ENCODE results near the gene TVP23B.
"Not testable (repeated sequence)": the region's sequence is repeated elsewhere in the genome, so short reads cannot be mapped to it uniquely, and the experiment has no call there.

Gene TVP23B

DNA sequence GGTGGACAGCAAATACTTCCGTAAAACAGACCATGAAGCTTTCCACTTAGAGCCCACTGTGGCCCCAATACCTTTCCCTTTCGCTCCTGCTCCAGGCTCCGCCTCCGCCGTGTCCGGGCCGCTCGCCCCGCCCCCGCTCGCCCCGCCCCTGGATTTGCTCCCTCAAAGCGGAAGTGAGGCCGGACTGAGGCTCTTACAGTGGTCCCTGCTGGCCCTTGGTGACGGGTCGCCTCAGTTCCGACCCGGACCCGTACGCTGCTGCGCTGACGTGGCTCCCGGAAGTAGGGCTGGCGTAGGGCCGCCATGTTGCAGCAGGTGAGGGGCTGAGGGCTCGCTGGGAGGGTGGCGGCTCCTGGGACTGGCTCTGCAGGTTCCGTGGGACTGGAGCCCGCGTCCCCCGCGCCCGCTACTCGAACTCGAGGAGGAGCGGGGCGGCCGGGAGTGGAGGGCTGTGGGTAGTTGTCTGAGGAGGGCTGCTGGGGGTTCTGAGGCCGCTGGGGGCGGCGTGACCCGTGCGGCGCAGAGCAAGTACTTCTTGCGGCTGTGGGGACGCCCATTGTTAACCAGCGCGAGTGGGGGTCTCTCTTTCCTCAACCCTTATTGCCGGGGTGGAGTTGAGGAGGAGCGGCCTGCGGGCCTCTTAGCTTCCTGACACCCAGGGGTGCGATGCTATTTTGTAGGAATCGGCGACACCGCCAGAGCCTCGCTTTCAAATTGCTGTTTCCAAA, at the start of gene TVP23B:
Gene TVP23B (plus strand): TSS at position 193 of the 728 bp plus-strand sequence. CDS start 111 bp downstream, at position 304.
- peak; percentile 80 for DNase-seq

DNA sequence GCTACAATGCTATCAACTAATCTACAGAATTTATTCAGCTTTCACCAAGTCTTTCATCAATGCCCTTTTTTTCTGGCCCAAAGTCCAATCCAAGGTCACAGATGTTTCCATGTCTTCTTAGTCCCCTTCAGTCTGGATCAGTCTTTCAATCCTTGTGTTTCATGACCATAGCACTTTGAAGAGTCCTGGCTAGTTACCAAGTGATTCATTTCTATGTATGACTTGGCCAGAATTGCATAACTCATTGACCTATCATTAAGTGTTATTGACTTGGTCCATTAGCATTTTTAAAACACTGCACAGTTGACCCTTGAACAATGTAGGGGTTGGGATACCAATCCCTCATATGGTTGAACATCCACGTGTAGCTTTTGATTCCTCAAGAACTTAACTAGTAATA, 48.5 kb upstream of the TVP23B start:
- DNase-seq, result not testable (repeated sequence)

DNA sequence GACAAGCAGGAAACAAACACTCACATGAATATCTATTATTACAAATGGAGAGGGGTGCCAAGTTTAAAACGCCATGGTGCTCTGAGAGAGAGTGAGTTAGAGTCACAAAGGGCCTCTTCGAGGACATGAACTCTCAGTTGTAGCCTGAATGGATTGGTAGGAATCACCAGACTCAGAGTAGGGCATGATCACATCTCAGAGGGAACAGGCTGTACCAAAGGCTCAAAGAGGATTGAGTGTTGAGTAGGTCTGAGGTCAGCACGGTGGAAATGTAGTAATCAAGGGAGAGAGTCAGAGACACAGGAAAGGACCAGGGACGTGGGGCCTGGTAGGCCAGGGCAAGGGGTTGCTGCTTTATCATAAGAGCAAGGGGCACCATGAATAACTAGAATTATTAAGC, 47.6 kb upstream of the TVP23B start:
- not testable (repeated sequence) for DNase-seq

DNA sequence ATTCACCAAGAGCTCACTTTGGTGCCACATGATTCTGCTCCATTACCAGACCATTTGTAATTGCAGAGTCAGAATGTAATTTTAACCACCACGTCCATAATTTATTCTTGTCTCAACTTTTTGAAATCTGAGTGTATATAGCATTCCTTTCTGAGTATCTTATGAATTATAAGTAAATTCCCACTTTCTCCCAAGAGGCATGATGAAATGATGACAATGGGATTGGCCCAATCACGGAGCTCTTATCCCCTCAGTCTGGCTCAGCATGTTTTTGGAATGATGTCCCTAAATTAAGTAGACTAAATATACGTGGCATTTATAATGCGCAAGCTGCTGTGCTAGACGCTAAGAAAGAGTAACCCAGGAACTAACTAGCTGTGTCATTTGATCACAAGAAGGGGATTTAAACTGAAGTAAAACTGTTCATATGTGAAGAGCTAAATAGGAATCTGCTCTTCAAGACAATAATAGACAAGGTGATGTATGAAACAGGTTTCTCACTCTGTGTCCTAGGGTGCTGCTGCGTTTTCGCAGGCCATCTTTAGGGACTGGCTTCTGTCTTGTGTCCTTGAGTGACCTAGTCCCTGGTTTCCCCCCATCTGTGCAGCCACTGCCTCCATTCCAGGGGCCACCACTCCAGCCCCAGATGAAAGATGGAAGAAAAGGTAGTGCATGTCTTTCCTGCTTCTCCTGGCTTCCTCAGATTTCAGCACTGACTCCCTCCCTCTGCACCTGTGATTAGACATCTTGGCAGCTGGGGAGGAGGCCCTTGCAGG, 41.2 kb upstream of the TVP23B start:
- DNase-seq, result not testable (repeated sequence)

DNA sequence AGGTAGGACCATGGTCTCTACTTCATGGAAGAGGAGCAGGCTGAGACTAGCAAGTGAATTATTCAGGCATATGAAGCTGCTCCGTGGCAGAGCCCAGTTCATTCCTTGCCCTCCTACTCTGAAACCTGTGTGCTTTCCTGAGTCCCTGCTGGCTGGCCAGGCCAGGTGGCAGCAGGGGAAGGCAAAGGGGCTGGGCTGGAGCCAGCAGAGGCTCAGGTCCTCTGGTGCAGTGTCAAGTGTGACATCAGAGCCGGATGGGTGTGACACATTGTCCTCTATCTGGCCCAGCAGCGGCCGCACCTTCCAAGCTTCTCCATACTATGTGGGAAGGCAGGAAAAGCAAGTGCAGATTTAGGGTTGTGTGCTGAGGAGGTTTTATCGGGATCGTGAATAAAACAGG, 39.8 kb upstream of the TVP23B start:
- not testable (repeated sequence) for DNase-seq

DNA sequence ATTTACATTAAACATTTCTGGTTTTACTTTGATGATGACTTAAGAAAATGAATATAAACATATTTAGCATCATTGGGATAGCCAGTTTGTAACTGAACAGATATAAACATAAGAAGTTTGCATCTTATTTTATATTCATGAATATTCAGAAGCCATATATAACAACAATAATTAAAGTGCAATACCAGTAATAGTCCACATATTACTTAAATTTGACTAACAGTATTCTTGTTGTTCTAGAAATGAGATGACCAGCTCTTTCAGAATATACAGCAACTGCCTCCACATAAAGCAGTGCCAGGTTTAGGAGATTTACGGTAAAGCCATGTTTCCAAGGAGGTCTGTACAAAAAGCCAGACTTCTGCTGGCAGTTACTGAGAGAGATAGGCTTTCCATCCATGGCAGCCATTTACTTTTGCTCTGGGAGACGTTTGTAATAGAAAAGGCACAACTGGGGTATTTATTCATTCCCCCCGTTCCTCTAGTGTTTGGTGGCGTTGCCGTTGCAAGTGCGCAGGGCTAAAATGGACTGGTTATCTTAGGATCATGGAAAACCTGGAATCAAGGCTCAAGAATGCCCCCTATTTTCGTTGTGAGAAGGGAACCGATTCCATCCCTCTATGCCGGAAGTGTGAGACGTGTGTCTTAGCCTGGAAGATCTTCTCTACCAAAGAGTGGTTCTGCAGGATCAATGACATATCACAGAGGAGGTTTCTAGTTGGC, 37.1 kb upstream of the TVP23B start, which contains the start of gene FBXW10:
Gene FBXW10 (plus strand): TSS at position 356 of the 723 bp plus-strand sequence. CDS start 191 bp downstream, at position 547.
- DNase-seq, result not testable (repeated sequence)

DNA sequence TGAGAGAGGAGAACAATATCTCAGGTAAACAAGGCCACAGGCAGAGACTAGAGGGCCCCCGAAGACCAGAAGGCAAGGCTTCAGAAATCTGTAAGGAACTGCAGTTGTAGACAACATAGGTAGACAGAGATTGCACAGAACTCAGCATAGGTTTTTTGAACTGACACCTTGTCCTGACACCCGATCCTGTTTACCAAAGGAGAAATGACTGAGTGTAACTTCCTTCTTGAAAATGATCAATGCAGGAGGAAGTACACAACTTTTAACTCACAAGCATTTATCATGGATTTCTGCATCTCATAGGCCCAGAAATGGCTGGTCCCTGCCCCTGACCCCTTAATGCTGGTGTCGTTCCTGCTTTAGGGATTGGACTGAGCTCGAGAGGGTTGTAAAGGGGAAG, 36.3 kb upstream of the TVP23B start:
- not testable (repeated sequence) for DNase-seq

DNA sequence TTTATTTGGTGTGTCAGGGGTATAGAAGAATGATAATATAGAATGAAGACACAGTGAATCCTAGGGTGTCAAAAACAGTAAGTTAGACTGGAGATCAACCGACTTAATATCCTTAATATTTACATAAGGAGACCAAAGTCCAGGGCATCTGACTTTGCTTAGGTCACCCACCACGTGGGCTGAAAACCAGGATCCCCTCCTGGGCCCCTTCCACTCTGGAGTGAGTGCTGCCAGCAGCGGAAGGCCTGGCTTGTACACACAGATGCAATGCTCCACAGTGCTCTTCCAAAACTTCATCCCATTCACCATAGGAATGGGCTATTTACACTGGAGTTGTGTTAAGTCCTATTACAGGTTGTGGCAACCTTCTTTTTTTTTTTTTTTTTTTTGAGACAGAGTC, 34.4 kb upstream of the TVP23B start:
- DNase-seq, result not testable (repeated sequence)

DNA sequence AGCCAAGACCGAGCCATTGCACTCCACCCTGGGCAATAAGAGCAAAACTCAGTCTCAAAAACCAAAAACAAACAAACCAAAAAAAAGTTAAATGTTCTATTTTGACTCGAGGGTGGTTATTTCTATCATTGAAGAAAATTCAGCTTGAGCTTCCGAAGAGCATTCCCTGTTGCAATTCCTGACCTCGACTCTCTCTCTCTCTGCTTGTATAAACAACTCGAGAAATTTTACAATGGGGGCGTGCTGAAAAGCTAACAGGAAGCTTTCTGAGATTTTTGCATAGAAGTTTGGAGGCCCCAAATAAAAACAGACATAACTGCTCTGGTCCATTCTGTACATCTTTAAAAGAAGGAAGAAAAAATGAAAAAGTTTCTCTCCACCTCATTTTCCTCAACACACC, 33.5 kb upstream of the TVP23B start:
- not testable (repeated sequence) for DNase-seq

DNA sequence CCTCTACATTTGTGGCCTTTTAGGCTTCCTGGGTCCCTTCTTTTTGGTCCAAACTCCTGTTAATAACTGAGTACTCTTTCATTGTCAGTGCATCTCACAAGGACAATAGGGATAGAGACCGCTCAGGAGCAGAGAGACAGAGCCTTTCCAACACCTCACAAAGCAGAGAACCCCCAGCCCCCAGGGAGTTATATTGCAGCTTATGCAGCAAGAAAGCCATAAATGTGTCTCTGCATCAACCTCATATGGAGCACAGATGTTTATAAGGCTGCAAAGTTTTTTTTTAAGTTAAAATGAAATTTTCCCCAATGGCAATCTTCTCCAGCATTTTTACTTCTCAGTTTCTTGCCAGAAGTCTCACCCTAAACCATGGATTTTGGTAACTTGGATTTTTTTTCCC, 30.7 kb upstream of the TVP23B start:
- DNase-seq, result not testable (repeated sequence)

DNA sequence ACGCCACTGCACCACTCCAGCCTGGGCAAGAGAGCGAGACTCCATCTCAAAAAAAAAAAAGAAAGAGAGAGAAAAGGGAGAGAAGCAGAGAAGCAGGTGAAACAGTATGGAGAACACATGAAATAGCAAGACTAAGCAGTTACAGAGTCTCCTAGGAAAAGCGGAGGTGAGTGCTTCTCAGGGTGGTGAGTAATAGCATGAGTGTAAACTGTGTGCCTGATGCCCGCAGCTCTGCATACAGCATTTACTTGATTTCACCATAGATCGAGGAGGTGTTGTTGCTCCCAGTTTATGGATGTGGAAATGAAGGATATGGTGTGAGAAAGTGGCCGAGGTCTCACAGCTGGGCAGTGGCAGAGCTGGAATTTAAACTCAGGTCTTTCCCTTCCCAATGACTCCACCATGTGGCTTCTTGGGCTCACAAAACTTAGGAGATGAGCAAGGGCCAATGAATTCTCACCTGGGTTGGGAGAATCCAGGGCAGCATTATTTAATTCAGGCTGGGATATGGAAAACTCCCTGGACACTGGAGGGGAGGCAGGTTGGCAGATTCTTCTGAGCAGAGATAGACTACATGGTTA, 27.1 kb upstream of the TVP23B start:
- not testable (repeated sequence) for DNase-seq

DNA sequence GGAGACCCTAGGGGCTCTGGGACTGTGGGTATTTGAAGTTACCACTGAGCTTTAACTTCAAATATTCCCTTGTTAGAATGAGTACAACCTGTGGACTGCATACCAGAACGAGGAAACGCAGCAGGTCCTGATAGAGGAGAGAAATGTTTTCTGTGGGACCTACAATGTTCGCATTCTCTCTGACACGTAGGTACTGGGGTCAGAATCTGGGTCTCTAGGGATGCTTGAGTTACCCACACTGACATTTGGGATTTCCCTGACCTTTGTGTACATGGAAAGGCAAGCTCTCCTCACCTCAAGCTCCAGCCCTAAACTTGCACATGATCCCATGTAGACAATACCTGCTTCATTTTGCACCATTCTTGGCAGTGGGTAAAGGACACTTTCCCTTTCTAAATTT, 25.0 kb upstream of the TVP23B start:
- not testable (repeated sequence) for DNase-seq

DNA sequence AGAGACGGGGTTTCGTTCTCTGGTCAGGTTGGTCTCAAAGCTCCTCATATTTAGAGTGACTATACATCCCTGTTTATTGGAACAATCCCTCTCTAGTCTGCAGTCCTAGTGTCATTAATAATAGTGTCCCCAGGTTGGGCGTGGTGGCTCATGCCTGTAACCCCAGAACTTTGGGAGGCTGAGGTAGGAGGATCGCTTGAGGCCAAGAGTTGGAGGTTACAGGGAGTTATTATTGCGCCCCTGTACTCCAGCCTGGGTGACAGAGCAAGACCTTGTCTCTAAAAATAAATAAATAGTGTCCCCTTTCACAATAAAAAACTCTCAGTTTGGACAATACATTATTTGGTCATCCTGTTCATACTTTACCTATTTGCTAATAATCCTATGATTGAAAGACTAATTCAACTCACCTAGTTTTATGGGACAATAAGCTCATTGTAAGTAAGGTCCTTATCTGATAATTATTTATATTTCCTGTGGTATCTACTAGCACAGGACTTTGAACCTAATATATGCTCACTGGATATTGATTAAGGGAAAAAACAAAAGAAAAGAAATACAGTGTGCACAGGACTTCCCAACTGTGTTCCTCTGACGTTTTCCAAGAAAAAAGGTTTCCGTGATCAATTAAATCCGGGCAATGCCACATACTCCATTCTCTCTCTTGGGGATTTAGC, 23.5 kb upstream of the TVP23B start:
- DNase-seq, result not testable (repeated sequence)

DNA sequence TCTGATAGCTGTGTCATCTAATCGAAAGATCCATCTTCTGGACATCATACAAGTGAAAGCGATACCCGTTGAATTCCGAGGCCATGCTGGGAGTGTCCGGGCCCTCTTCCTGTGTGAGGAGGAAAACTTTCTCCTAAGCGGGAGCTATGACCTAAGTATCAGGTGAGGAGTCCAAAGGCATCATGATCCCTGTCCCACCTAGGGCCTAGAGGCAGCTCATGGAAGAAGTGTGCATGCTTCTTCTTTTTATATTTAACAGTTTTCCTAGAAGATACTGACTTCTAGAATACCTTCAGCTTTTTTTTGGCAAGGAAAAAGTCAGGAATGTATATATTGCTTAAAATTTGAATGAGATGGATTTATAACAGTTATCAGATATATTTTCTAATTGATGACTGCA, 22.6 kb upstream of the TVP23B start:
- DNase-seq, result not testable (repeated sequence)

DNA sequence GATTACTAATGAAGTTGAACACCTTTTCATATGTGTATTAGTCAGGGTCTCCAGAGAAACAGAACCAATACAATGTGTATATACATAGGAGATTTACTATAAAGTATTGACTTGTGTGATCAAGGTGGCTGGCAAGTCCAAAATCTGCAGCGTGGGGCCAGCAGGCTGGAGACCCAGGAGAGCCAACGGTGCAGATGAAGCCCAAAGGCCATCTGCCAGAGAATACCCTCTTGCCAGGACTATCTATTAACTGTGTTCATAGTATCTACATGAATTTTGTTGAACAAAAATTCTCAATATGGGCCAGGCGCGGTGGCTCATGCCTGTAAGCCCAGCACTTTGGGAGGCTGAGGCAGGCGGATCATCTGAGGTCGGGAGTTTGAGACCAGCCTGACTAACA, 20.8 kb upstream of the TVP23B start:
- DNase-seq, result not testable (repeated sequence)

DNA sequence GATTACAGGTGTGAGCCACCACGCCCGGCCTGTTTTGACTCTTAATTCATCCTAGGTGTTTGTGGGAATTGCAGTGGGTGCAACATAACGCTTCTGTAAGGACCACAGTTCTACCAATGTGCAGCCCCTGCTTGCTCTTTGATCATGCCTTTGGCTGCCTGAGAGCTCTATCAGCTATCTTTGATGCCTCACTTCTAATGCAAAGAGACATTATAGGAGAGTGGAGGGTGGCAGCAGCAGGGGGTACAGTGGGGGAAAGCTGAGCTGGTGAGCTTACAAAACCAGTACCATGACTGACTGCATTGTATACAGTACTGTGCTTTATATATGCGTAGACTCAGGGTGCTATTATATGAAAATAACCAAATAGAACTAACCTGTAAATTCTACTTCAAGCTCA, 10.4 kb upstream of the TVP23B start:
- DNase-seq, result not testable (repeated sequence)

DNA sequence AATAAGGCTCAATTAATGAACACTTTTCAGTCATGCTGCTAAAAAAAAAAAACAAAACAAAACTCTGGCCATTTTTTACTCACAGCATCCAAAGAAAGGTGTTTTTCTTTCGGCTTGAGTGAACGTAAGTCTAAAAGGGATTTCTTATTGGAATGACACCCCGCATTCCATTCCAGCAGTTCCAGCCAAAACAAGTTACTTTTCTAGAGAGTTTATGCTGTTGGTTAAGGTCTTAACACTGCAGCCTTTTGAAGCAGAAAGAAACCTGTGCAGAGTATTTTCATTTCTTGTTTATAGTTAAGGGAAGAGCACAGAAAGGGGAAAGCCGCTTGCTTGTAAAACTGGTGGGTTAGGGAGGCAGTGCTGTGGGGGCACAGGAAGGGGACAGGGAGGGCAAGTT, 9.9 kb upstream of the TVP23B start:
- DNase-seq, result not testable (repeated sequence)

DNA sequence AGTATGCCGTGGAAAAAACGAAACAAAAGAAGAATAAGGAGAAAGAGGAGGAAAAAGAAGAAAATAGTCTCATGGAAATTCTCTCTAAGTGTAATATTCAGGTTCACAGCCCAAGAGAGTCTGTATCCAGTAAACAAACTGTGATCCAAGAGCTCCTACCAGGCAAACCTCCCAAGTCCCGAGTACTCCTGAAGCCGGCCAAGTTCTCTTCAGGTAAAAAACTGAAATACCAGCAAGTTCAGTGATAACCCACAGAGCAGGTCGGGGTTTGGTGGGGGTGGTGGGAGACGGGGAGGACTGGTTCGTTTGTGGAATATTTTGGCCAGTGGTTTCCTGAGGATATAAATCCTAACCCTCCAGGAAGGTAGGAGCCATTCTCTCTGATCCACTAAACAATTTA, 8.5 kb upstream of the TVP23B start:
- DNase-seq, result no peak

DNA sequence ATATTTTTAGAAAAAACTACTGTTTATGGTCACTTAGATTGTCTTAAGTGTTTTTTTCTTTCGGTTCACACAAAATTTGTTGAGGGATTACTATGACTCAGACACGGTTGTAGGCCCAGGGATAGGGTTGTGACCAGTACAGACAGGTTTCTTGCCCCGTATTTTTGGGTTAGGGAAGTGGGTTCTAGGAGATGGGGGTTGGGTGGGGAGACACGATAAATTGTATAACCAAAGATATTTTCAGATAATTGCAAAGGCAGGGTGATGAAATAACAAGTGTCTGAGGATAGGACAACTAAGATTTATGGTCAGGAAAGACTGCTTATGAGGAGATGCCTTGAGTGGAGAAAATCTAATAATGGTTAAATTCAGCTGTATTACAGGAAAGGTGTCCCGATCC, 822 bp downstream of the TVP23B start:
- DNase-seq, result not testable (repeated sequence)

DNA sequence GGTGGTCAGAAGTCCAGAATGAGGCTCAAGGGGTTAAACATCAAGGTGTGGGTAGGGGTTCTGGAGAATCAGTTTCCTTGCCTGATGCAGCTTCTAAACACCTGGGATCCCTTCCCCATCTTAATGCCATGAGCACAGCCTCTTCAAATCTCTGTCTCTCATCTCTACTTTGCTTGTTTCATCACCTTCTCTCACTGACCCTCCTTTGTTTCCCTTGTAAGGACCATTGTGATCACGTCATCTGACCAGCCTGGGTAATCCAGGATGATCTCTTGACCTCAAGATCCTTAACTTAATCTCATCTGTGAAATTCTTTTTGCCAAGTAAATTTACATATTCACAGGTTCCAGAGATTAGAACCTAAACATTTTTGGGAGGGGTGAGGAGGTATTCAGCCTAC, 5.0 kb downstream of the TVP23B start:
- DNase-seq, result not testable (repeated sequence)

DNA sequence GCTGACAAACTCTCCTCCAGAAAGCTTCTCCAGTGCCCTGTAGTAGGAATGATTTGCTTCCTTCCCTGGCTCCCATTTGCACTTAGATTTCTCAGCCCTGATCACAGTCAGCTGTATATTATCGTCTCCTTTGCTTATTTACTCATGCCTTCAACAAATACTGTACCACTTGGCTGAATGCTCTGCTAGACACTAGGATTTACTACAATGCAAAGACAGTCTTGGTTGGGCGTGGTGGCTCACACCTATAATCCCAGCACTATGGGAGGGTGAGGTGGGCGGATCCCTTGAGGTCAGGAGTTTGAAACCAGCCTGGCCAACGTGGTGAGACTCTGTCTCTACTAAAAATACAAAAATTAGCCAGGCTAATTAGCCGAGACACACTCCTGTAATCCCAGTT, 5.9 kb downstream of the TVP23B start:
- DNase-seq, result not testable (repeated sequence)

DNA sequence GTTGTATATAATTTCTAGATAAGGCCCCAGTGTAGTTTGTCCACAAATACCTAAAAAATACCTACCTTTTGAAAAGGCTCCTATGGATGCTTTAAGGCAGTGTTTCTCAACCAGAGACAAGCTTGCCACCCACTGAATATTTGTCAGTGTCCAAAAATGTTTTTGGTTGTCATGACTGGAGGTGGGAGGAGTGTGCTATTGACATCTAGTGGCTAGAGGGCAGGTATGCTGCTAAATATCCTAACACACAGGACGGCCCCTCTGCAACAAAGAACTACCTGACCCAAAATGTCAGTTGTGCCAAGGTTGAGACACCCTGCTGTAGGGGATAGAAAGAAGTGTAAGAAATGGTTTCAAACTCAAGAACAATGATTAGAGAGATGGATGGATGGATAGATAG, 10.4 kb downstream of the TVP23B start:
- not testable (repeated sequence) for DNase-seq

All from SIG-M5 (cell line).